Measurements from ENCODE around the gene CDH13.

Gene CDH13

GRCh38 chr16:82598771-82599170 lies 28.0 kb upstream of the CDH13 start:
- no peaks in the 10 kb centered on the region for H3K27me3 ChIP-seq (ENCODE audit: control insufficient read depth, low read length)
- no peak overlapping the region for H3K27ac ChIP-seq (ENCODE audit: low read depth, low read length)
- H3K9me2 ChIP-seq (replicated peaks; ENCODE audit: control insufficient read depth, low read length), result no peaks in the 10 kb centered on the region
- H3K36me3 ChIP-seq (ENCODE audit: control insufficient read depth, low read length), result no peaks in the 10 kb centered on the region
- no peak overlapping the region for H3K4me2 ChIP-seq (ENCODE audit: low read length)
- H3K4me3 ChIP-seq (ENCODE audit: low read length), result no peak overlapping the region
- no peaks in the 10 kb centered on the region for H3K4me1 ChIP-seq (ENCODE audit: control insufficient read depth, low read length)
- TF ChIP-seq EZH2phosphoT487 (IDR thresholded peaks at IDR 0.05; ENCODE audit: borderline replicate concordance, low read length) (no peak), CTCF (IDR thresholded peaks at IDR 0.05; ENCODE audit: low read depth, low read length, poor library complexity, severe bottlenecking) (no peak)
- H4K20me1 ChIP-seq (ENCODE audit: control insufficient read depth, insufficient read depth, low read depth, low read length), result no peaks in the 10 kb centered on the region
- peaks cover 2% of the 10 kb centered on the region; the same call in 1 of the 2 replicates for H3K9me3 ChIP-seq (ENCODE audit: control insufficient read depth, insufficient read depth, low read length)
- H3K79me2 ChIP-seq (ENCODE audit: control insufficient read depth, low read length), result no peaks in the 10 kb centered on the region
- H3F3A ChIP-seq (ENCODE audit: control insufficient read depth, insufficient read depth), result no peaks in the 10 kb centered on the region

- Histone ChIP-seq H3K9me3 (ENCODE audit: control insufficient read depth, insufficient read depth, low read length) (peaks cover 2% of the 10 kb centered on the region; the same call in 1 of the 2 replicates), H4K20me1 (ENCODE audit: control insufficient read depth, insufficient read depth, low read depth, low read length) (no peaks in the 10 kb centered on the region), H3K9me2 (replicated peaks; ENCODE audit: control insufficient read depth, low read length) (no peaks in the 10 kb centered on the region), H3K27ac (ENCODE audit: low read depth, low read length) (no peak overlapping the region), H3K79me2 (ENCODE audit: control insufficient read depth, low read length) (no peaks in the 10 kb centered on the region), H3K27me3 (ENCODE audit: control insufficient read depth, low read length) (no peaks in the 10 kb centered on the region), H3K4me3 (ENCODE audit: low read length) (no peak overlapping the region), H3K36me3 (ENCODE audit: control insufficient read depth, low read length) (no peaks in the 10 kb centered on the region), H3K4me2 (ENCODE audit: low read length) (no peak overlapping the region), H3K4me1 (ENCODE audit: control insufficient read depth, low read length) (no peaks in the 10 kb centered on the region), H3F3A (ENCODE audit: control insufficient read depth, insufficient read depth) (no peaks in the 10 kb centered on the region)
- no peak for TF ChIP-seq EZH2phosphoT487 (IDR thresholded peaks at IDR 0.05; ENCODE audit: borderline replicate concordance, low read length)
- no peak for TF ChIP-seq CTCF (IDR thresholded peaks at IDR 0.05; ENCODE audit: low read depth, low read length, poor library complexity, severe bottlenecking)
Measured at GRCh38 chr16:82601989-82602640, 24.7 kb upstream of the CDH13 start.

GRCh38 chr16:82603784-82604411 lies 22.9 kb upstream of the CDH13 start:
- peaks cover 2% of the 10 kb centered on the region; the same call in 1 of the 2 replicates for H3K9me3 ChIP-seq (ENCODE audit: control insufficient read depth, insufficient read depth, low read length)
- no peaks in the 10 kb centered on the region for H3K27me3 ChIP-seq (ENCODE audit: control insufficient read depth, low read length)
- no peak overlapping the region for H3K4me2 ChIP-seq (ENCODE audit: low read length)
- H4K20me1 ChIP-seq (ENCODE audit: control insufficient read depth, insufficient read depth, low read depth, low read length), result no peaks in the 10 kb centered on the region
- H3K4me1 ChIP-seq (ENCODE audit: control insufficient read depth, low read length), result no peaks in the 10 kb centered on the region
- H3K27ac ChIP-seq (ENCODE audit: low read depth, low read length), result no peak overlapping the region
- H3K36me3 ChIP-seq (ENCODE audit: control insufficient read depth, low read length), result no peaks in the 10 kb centered on the region
- H3K79me2 ChIP-seq (ENCODE audit: control insufficient read depth, low read length), result no peaks in the 10 kb centered on the region
- no peak overlapping the region for H3K4me3 ChIP-seq (ENCODE audit: low read length)
- no peaks in the 10 kb centered on the region for H3F3A ChIP-seq (ENCODE audit: control insufficient read depth, insufficient read depth)
- no peaks in the 10 kb centered on the region for H3K9me2 ChIP-seq (replicated peaks; ENCODE audit: control insufficient read depth, low read length)
- TF ChIP-seq CTCF (IDR thresholded peaks at IDR 0.05; ENCODE audit: low read depth, low read length, poor library complexity, severe bottlenecking) (no peak), EZH2phosphoT487 (IDR thresholded peaks at IDR 0.05; ENCODE audit: borderline replicate concordance, low read length) (no peak)

Data from DOHH2 (cell line).